Measurements from ENCODE around the gene CES4A.

GRCh38 chr16:66954097-66954659 lies 34.2 kb upstream of the CES4A start:
- TF ChIP-seq CTCF (conservative IDR thresholded peaks at IDR 0.05) (peak; percentile 88), EZH2 (IDR thresholded peaks at IDR 0.05; ENCODE audit: low read depth) (no peak)
